COLO829 (cell line): Measurements from ENCODE around the gene HNRNPCL4.
"Not testable (repeated sequence)": the region's sequence is repeated elsewhere in the genome, so short reads cannot be mapped to it uniquely, and the experiment has no call there.

Experiments used
- DNase-seq: peaks from one replicate; pipeline ENCODE4 v3.0.0; 2012; ENCODE audit warnings: low spot score

HNRNPCL4 gene

GRCh38 chr1:13165531-13165930 is at the start of gene HNRNPCL4:
TSS of gene HNRNPCL4 (minus strand) at chr1:13165631. CDS start at chr1:13165467, 164 bp downstream.
- DNase-seq: not testable (repeated sequence)

- not testable (repeated sequence) for DNase-seq
Observed at GRCh38 chr1:13208712-13209111, 43.3 kb upstream of the HNRNPCL4 start.

GRCh38 chr1:13201309-13201708 is 35.9 kb upstream of the HNRNPCL4 start, which contains the start of gene PRAMEF13:
TSS of gene PRAMEF13 (minus strand) at chr1:13201409. CDS start at chr1:13199589, 1,820 bp downstream.
- not testable (repeated sequence) for DNase-seq

GRCh38 chr1:13171548-13171947 is 6.1 kb upstream of the HNRNPCL4 start, which contains the start of gene PRAMEF9:
TSS of gene PRAMEF9 (plus strand) at chr1:13171848. CDS start at chr1:13175281, 3,433 bp downstream.
- DNase-seq: not testable (repeated sequence)

GRCh38 chr1:13155909-13156308 is 9.5 kb downstream of the HNRNPCL4 start, which contains the start of gene PRAMEF26:
TSS of gene PRAMEF26 (minus strand) at chr1:13156009. CDS start at chr1:13153095, 2,914 bp downstream.
- not testable (repeated sequence) for DNase-seq

- not testable (repeated sequence) for DNase-seq
Observed at GRCh38 chr1:13116754-13117153, 48.7 kb downstream of the HNRNPCL4 start, which contains the start of gene HNRNPCL2. TSS of gene HNRNPCL2 (minus strand) at chr1:13116854. CDS start at chr1:13116400, 454 bp downstream.
